Measurements from ENCODE around the gene RBP7. TPM values are rescaled to one million over a fixed set of nuclear protein-coding genes. Genes with fewer than 3 reads are reported as not detected.
A peak's percentile ranks its signal among the peaks of the same experiment; 100 is the strongest.
"Not testable (repeated sequence)": the region's sequence is repeated elsewhere in the genome, so short reads cannot be mapped to it uniquely, and the experiment has no call there.

The RBP7 gene
- total and polyA plus RNA-seq, 2 experiments from 2014 or later: 0.86 to 2.3 TPM

GRCh38 chr1:10022656-10023055 lies 25.6 kb downstream of the RBP7 start:
- Histone ChIP-seq H3K36me3 (no peaks in the 10 kb centered on the region), H3K4me3 (no peak overlapping the region), H3K9me3 (ENCODE audit: low read depth) (no peaks in the 10 kb centered on the region), H3K4me1 (ENCODE audit: low read depth) (no peaks in the 10 kb centered on the region), H3K27ac (no peak overlapping the region), H3K27me3 (no peaks in the 10 kb centered on the region)
- no peak for DNase-seq (ENCODE audit: low read depth in 1 of 2, low spot score in 1 of 2)
- TF ChIP-seq, protein P1, sequence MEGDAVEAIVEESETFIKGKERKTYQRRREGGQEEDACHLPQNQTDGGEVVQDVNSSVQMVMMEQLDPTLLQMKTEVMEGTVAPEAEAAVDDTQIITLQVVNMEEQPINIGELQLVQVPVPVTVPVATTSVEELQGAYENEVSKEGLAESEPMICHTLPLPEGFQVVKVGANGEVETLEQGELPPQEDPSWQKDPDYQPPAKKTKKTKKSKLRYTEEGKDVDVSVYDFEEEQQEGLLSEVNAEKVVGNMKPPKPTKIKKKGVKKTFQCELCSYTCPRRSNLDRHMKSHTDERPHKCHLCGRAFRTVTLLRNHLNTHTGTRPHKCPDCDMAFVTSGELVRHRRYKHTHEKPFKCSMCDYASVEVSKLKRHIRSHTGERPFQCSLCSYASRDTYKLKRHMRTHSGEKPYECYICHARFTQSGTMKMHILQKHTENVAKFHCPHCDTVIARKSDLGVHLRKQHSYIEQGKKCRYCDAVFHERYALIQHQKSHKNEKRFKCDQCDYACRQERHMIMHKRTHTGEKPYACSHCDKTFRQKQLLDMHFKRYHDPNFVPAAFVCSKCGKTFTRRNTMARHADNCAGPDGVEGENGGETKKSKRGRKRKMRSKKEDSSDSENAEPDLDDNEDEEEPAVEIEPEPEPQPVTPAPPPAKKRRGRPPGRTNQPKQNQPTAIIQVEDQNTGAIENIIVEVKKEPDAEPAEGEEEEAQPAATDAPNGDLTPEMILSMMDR (IDR thresholded peaks at IDR 0.05; ENCODE audit: low read depth, low read length): no peak

DNA sequence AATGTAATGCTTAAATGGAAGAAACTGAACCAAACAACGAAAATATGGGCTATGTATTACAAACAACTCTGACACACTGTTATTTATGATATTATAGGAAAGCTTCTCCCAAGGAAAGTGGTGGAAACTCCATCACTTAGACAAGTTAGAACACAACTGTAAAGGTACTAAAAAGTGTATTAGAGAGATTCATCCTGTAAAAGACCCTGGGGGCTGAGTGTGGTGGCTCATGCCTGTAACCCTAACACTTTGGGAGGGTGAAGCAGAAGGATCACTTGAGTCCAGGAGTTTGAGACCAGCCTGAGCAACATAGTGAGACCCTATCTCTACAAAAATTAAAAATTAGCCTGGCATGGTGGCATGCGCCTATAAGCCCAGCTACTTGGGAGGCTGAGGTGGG lies 28.3 kb downstream of the RBP7 start:
- no peak for DNase-seq (ENCODE audit: low read depth in 1 of 2, low spot score in 1 of 2)
- TF ChIP-seq, protein P1 (IDR thresholded peaks at IDR 0.05; ENCODE audit: low read depth, low read length): no peak
- H3K27ac ChIP-seq: no peak overlapping the region
- no peaks in the 10 kb centered on the region for H3K9me3 ChIP-seq (ENCODE audit: low read depth)
- peaks cover 3% of the 10 kb centered on the region for H3K4me1 ChIP-seq (ENCODE audit: low read depth)
- no peak overlapping the region for H3K4me3 ChIP-seq
- no peaks in the 10 kb centered on the region for H3K27me3 ChIP-seq
- H3K36me3 ChIP-seq: no peaks in the 10 kb centered on the region

DNA sequence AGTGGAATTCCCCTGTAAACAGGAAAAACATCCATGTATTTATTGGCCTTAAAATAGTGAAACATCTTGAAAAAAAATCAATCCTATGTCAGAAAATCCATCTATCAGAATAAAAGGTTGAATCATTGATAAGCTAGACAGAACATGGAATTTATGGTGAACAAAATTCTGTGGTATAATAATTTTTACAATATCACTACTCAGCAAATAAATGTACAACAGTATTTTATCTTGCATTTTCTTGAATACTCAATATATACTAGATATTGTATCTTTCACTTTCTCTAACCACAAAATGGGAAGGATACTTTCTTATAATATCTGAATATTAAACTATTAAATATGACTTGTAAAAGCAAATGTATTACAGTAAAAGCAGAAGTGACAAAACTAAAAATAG lies 30.0 kb downstream of the RBP7 start:
- no peaks in the 10 kb centered on the region for H3K36me3 ChIP-seq
- no peaks in the 10 kb centered on the region for H3K27me3 ChIP-seq
- H3K27ac ChIP-seq: no peak overlapping the region

GRCh38 chr1:10028956-10029500 lies 32.0 kb downstream of the RBP7 start:
- H3K4me3 ChIP-seq; H3K9me3 ChIP-seq (ENCODE audit: low read depth); H3K36me3 ChIP-seq; H3K27me3 ChIP-seq; DNase-seq (ENCODE audit: low read depth in 1 of 2, low spot score in 1 of 2): not testable (repeated sequence)
- peaks cover 16% of the 10 kb centered on the region for H3K4me1 ChIP-seq (ENCODE audit: low read depth)
- peak overlapping the region; percentile 29 for H3K27ac ChIP-seq

More for the DNA sequence above, 30.0 kb downstream of the RBP7 start:
- no peak for DNase-seq (ENCODE audit: low read depth in 1 of 2, low spot score in 1 of 2)
- TF ChIP-seq, protein P1 (IDR thresholded peaks at IDR 0.05; ENCODE audit: low read depth, low read length): no peak
- Histone ChIP-seq H3K4me3 (no peak overlapping the region), H3K9me3 (ENCODE audit: low read depth) (no peaks in the 10 kb centered on the region), H3K4me1 (ENCODE audit: low read depth) (peaks cover 12% of the 10 kb centered on the region)

DNA sequence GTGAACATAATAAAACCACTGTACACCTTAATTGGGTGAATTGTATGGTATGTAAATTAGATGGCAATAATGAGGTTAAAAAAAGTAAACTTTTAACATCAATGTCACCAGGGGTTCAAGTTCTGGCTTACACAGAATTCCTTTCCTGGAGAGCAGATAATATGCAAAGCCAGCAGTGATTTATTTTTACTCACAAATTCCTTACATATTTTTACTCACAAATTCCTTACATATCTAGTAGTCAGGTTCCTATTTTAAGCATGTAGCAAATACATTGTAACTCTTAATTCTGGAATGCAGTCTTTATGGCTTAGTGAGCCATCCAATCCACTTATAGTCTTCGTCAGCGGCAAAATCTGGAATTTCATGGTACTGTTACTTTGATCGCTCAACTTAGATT lies 34.4 kb downstream of the RBP7 start:
- H3K4me1 ChIP-seq (ENCODE audit: low read depth): peaks cover 16% of the 10 kb centered on the region
- peak; percentile 58 to 59 for DNase-seq (ENCODE audit: low read depth in 1 of 2, low spot score in 1 of 2)
- TF ChIP-seq, protein P1 (IDR thresholded peaks at IDR 0.05; ENCODE audit: low read depth, low read length): no peak
- H3K9me3 ChIP-seq (ENCODE audit: low read depth): no peaks in the 10 kb centered on the region
- H3K27ac ChIP-seq: peak overlapping the region; percentile 92
- H3K4me3 ChIP-seq: no peak overlapping the region
- no peaks in the 10 kb centered on the region for H3K27me3 ChIP-seq
- H3K36me3 ChIP-seq: no peaks in the 10 kb centered on the region

DNA sequence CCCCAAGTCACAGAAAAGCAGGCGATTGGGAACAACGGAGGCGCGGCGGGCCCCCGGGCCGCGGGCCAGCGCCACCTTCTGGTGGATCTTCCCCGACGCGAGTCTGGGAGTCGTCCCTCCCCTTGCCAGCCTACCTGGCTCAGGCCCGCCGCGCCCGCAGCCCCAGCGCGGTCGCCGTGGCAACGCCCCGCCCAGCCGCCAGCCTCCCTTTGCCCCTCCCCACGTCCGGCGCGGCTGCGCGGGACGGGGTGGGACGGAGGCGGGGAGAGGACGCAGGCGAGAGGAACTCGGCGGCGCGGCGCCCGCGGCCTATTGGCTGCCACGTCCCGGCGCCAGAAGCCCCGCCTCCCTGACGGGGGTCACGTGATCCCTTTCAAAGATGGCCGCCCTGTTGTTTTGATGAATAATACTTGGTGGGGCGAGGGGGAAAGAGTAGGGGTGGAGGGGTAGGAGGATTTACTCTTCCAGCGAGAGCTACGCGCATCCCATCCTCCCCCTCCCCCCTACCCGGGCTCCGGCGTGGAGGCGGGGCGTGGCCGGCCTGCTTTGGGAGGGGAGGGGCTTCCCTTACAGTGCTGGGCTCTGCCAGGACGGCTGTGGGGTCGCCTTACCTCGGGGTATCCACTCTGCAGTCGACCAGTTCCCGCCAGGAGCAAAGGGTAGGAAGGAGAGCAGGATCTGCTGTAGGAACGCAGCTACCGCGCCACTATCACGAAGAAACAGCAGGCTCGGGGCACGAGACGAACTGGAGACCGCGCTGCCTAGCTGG lies 35.7 kb downstream of the RBP7 start, which contains the start of gene UBE4B:
Gene UBE4B (plus strand): TSS at position 369 of the 769 bp plus-strand sequence. CDS start 713 bp downstream, outside the sequence.
- Histone ChIP-seq H3K4me3 (peak within 1 kb of the TSS; percentile 71), H3K9me3 (ENCODE audit: low read depth) (no peaks in the 10 kb centered on the region), H3K27me3 (no peaks in the 10 kb centered on the region), H3K27ac (peak within 1 kb of the TSS; percentile 97), H3K4me1 (ENCODE audit: low read depth) (peaks cover 16% of the 10 kb centered on the region), H3K36me3 (no peaks in the 10 kb centered on the region)
- peak; percentile 99 to 100 for DNase-seq (ENCODE audit: low read depth in 1 of 2, low spot score in 1 of 2)
- TF ChIP-seq, protein P1 (IDR thresholded peaks at IDR 0.05; ENCODE audit: low read depth, low read length): peak; percentile 75
